HepG2 (cell line): ENCODE results near the gene INAFM1. TPM values are rescaled to one million over a fixed set of nuclear protein-coding genes. Genes with fewer than 3 reads are reported as not detected.

Source experiments
- AHDC1 ChIP-seq: sonication (generic); formaldehyde crosslinking; IDR thresholded peaks from 2 replicates; pipeline ENCODE4 v1.5.1; 2020; ENCODE audit warnings: mild to moderate bottlenecking, missing genetic modification reagents, borderline replicate concordance
- BCL6 ChIP-seq: IDR thresholded peaks from 2 replicates; pipeline ENCODE4 v1.6.1; 2016; ENCODE audit warnings: missing genetic modification reagents, missing compliant biosample characterization
- HMG20A ChIP-seq: IDR thresholded peaks from 2 replicates; pipeline ENCODE4 v1.6.1; 2016; ENCODE audit warnings: borderline replicate concordance
- NCOA1 ChIP-seq: sonication (generic); formaldehyde crosslinking; IDR thresholded peaks from 2 replicates; pipeline ENCODE4 v1.9.0; 2021; ENCODE audit warnings: missing genetic modification reagents
- PBX3 ChIP-seq: sonication (generic); formaldehyde crosslinking; IDR thresholded peaks from 2 replicates; pipeline ENCODE4 v1.8.1; 2023; ENCODE audit warnings: missing genetic modification reagents, inconsistent platforms, borderline replicate concordance
- ZFP36L1 ChIP-seq: sonication (generic); formaldehyde crosslinking; IDR thresholded peaks from 2 replicates; pipeline ENCODE4 v1.8.0; 2022; ENCODE audit warnings: mild to moderate bottlenecking, missing genetic modification reagents, moderate library complexity
- ZKSCAN8 ChIP-seq: IDR thresholded peaks from 2 replicates; pipeline ENCODE4 v1.6.1; 2016; ENCODE audit warnings: borderline replicate concordance, missing genetic modification reagents, missing compliant biosample characterization
- ZNF253 ChIP-seq: sonication (generic); formaldehyde crosslinking; IDR thresholded peaks from 2 replicates; pipeline ENCODE4 v1.8.0; 2022; ENCODE audit warnings: mild to moderate bottlenecking, missing genetic modification reagents, borderline replicate concordance
- ZNF460 ChIP-seq: sonication (generic); formaldehyde crosslinking; IDR thresholded peaks from 2 replicates; pipeline ENCODE4 v1.5.1; 2020; ENCODE audit warnings: missing genetic modification reagents, mild to moderate bottlenecking, borderline replicate concordance
- ZNF557 ChIP-seq: sonication (generic); formaldehyde crosslinking; IDR thresholded peaks from 2 replicates; pipeline ENCODE4 v1.4.0; 2020; ENCODE audit warnings: missing genetic modification reagents
- polyA plus RNA-seq, 8 experiments: library from polyadenylated mRNA; depleted of rRNA in 3 of 8; stranded (reverse) in 7 of 8; unstranded in 1 of 8; fragments of >200 nt; fragmentation: Illumina TruSeq in 4 of 8; extraction: Trizol in 4 of 8; gene quantifications; 2 replicates each; pipeline versions ENCODE4 v1.2.1 to v1.2.3, GENCODE V29; 2011 to 2016; ENCODE audit warnings: low read depth in 4 of 8, missing spikeins in 1 of 8, mixed read lengths in 1 of 8; ENCODE audit not compliant: insufficient read depth in 1 of 8
- total RNA-seq, 5 experiments: library from RNA; depleted of rRNA; stranded (reverse); fragments of >200 nt; fragmentation: Illumina TruSeq; extraction: Trizol; gene quantifications; 2 replicates each; pipeline ENCODE4 v1.2.3, GENCODE V29; 2016; ENCODE audit warnings: low read depth in 1 of 5
- TF ChIP-seq, protein P1 (sequence below): sonication (generic); formaldehyde crosslinking; IDR thresholded peaks from 2 replicates; pipeline ENCODE4 v1.5.0; 2020; ENCODE audit warnings: mild to moderate bottlenecking, missing genetic modification reagents, borderline replicate concordance
- TF ChIP-seq, protein P2 (sequence below): sonication (generic); formaldehyde crosslinking; conservative IDR thresholded peaks from 2 replicates; pipeline ENCODE4 v1.4.0; 2020; ENCODE audit warnings: missing genetic modification reagents
- TF ChIP-seq, protein P3 (sequence below): IDR thresholded peaks from 2 replicates; pipeline ENCODE4 v1.6.1; 2016; ENCODE audit warnings: low read depth
- TF ChIP-seq, protein P4 (sequence below): sonication (generic); formaldehyde crosslinking; IDR thresholded peaks from 2 replicates; pipeline ENCODE4 v1.5.1; 2020; ENCODE audit warnings: missing genetic modification reagents, mild to moderate bottlenecking, borderline replicate concordance

The INAFM1 gene
- total and polyA plus RNA-seq, 2 of the 13 experiments (the other 11 are each of a cell fraction or from before 2014, with no cell fraction given), result 0.88 to 1.9 TPM

GRCh38 chr19:47230054-47230920 is 44.4 kb upstream of the INAFM1 start (continued):
- TF ChIP-seq, protein P1, sequence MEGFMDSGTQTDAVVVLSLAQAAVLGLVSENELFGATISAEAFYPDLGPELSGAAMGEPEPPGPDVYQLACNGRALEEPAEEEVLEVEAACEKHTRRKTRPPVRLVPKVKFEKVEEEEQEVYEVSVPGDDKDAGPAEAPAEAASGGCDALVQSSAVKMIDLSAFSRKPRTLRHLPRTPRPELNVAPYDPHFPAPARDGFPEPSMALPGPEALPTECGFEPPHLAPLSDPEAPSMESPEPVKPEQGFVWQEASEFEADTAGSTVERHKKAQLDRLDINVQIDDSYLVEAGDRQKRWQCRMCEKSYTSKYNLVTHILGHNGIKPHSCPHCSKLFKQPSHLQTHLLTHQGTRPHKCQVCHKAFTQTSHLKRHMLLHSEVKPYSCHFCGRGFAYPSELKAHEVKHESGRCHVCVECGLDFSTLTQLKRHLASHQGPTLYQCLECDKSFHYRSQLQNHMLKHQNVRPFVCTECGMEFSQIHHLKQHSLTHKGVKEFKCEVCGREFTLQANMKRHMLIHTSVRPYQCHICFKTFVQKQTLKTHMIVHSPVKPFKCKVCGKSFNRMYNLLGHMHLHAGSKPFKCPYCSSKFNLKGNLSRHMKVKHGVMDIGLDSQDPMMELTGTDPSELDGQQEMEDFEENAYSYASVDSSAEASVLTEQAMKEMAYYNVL (CRISPR knock-in tag), result no peak
- TF ChIP-seq, protein P2, sequence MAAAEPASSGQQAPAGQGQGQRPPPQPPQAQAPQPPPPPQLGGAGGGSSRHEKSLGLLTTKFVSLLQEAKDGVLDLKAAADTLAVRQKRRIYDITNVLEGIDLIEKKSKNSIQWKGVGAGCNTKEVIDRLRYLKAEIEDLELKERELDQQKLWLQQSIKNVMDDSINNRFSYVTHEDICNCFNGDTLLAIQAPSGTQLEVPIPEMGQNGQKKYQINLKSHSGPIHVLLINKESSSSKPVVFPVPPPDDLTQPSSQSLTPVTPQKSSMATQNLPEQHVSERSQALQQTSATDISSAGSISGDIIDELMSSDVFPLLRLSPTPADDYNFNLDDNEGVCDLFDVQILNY (CRISPR knock-in tag), result no peak
- TF ChIP-seq, protein P3, sequence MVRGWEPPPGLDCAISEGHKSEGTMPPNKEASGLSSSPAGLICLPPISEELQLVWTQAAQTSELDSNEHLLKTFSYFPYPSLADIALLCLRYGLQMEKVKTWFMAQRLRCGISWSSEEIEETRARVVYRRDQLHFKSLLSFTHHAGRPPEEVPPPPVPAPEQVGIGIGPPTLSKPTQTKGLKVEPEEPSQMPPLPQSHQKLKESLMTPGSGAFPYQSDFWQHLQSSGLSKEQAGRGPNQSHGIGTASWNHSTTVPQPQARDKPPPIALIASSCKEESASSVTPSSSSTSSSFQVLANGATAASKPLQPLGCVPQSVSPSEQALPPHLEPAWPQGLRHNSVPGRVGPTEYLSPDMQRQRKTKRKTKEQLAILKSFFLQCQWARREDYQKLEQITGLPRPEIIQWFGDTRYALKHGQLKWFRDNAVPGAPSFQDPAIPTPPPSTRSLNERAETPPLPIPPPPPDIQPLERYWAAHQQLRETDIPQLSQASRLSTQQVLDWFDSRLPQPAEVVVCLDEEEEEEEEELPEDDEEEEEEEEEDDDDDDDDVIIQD, result no peak
- TF ChIP-seq BCL6 (CRISPR knock-in tag), result no peak
- TF ChIP-seq ZKSCAN8 (CRISPR knock-in tag), result no peak
- no peak for TF ChIP-seq ZFP36L1
- TF ChIP-seq HMG20A, result no peak
- no peak for TF ChIP-seq ZNF253 (CRISPR knock-in tag)
- TF ChIP-seq ZNF460, result no peak
- TF ChIP-seq AHDC1 (CRISPR knock-in tag), result no peak
- no peak for TF ChIP-seq NCOA1 (CRISPR knock-in tag)
- TF ChIP-seq, protein P4, sequence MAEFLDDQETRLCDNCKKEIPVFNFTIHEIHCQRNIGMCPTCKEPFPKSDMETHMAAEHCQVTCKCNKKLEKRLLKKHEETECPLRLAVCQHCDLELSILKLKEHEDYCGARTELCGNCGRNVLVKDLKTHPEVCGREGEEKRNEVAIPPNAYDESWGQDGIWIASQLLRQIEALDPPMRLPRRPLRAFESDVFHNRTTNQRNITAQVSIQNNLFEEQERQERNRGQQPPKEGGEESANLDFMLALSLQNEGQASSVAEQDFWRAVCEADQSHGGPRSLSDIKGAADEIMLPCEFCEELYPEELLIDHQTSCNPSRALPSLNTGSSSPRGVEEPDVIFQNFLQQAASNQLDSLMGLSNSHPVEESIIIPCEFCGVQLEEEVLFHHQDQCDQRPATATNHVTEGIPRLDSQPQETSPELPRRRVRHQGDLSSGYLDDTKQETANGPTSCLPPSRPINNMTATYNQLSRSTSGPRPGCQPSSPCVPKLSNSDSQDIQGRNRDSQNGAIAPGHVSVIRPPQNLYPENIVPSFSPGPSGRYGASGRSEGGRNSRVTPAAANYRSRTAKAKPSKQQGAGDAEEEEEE (CRISPR knock-in tag), result no peak
- TF ChIP-seq ZNF557 (CRISPR knock-in tag), result no peak
- no peak for TF ChIP-seq PBX3 (CRISPR knock-in tag)
